COLO829 (cell line): ENCODE measurements around the gene TIMM17A.
"Not testable (repeated sequence)": the region's sequence is repeated elsewhere in the genome, so short reads cannot be mapped to it uniquely, and the experiment has no call there.

Experiments
- DNase-seq: peaks from one replicate; pipeline ENCODE4 v3.0.0; 2012; ENCODE audit warnings: low spot score

The TIMM17A gene

GRCh38 chr1:202016022-202016810 lies 60.9 kb downstream of the TIMM17A start:
- DNase-seq, result no peak

- DNase-seq, result no peak
These were observed 61.8 kb downstream of the TIMM17A start for GRCh38 chr1:202016811-202017748.

- DNase-seq, result no peak
These were observed 62.6 kb downstream of the TIMM17A start for GRCh38 chr1:202017749-202018467.

- no peak for DNase-seq
These were observed 63.3 kb downstream of the TIMM17A start for GRCh38 chr1:202018468-202019234.

DNA sequence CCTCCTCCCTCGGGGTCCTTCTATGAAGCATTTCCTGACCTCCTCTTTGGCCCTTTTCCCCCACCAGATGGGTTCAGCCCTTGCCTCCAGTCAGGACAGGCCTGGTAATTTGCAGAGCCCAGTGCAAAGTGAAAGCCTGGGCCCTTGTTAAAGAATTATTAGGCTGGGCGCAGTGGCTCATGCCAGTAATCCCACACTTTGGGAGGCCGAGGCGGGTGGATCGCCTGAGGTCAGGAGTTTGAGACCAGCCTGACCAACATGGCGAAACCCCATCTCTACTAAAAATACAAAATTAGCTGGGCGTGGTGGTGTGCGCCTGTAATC lies 63.9 kb downstream of the TIMM17A start:
- DNase-seq, result not testable (repeated sequence)
